SU-DHL-6 (cell line): ENCODE results near the gene ALKBH7.
"Not testable (repeated sequence)": the region's sequence is repeated elsewhere in the genome, so short reads cannot be mapped to it uniquely, and the experiment has no call there.

ENCODE experiments used
- EZH2phosphoT487 ChIP-seq: fragments of 200-600 bp; sonication (generic), shearing (Covaris generic); conservative IDR thresholded peaks from 2 replicates; pipeline ENCODE4 v1.6.1; 2018; ENCODE audit warnings: mild to moderate bottlenecking, antibody characterized with exemption, low read length, moderate library complexity, mixed read lengths
- TF ChIP-seq, protein P1 (sequence below): fragments of 200-600 bp; sonication (generic); IDR thresholded peaks from one replicate; pipeline ENCODE4 v1.5.1; 2017; ENCODE audit warnings: antibody characterized with exemption, mild to moderate bottlenecking, low read length, moderate library complexity; ENCODE audit not compliant: insufficient read depth, poor library complexity, severe bottlenecking

GRCh38 chr19:6360445-6360844 lies 12.1 kb upstream of the ALKBH7 start:
- TF ChIP-seq, protein P1, sequence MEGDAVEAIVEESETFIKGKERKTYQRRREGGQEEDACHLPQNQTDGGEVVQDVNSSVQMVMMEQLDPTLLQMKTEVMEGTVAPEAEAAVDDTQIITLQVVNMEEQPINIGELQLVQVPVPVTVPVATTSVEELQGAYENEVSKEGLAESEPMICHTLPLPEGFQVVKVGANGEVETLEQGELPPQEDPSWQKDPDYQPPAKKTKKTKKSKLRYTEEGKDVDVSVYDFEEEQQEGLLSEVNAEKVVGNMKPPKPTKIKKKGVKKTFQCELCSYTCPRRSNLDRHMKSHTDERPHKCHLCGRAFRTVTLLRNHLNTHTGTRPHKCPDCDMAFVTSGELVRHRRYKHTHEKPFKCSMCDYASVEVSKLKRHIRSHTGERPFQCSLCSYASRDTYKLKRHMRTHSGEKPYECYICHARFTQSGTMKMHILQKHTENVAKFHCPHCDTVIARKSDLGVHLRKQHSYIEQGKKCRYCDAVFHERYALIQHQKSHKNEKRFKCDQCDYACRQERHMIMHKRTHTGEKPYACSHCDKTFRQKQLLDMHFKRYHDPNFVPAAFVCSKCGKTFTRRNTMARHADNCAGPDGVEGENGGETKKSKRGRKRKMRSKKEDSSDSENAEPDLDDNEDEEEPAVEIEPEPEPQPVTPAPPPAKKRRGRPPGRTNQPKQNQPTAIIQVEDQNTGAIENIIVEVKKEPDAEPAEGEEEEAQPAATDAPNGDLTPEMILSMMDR, result not testable (repeated sequence)
- not testable (repeated sequence) for TF ChIP-seq EZH2phosphoT487
